Uterus (tissue), 2 donors: ENCODE measurements around the gene GPR162.

Source experiments
- CTCF ChIP-seq, 4 experiments: fragments of 200-600 bp in 2 of 4; fragments of 450-650 bp in 2 of 4; sonication (generic) in 2 of 4; IDR thresholded peaks; one replicate each; pipeline ENCODE4 v1.5.1; 2016 to 2019; ENCODE audit warnings: antibody characterized with exemption in 4 of 4, mild to moderate bottlenecking in 2 of 4, moderate library complexity in 1 of 4
- POLR2A ChIP-seq, 2 donors: fragments of 450-650 bp; IDR thresholded peaks; one replicate each; pipeline ENCODE4 v1.6.1; 2016; ENCODE audit warnings: antibody characterized with exemption in 2 of 2, mild to moderate bottlenecking in 1 of 2, moderate library complexity in 1 of 2

GRCh38 chr12:6773590-6774351 lies 47.9 kb upstream of the GPR162 start:
- TF ChIP-seq CTCF (IDR thresholded peaks at IDR 0.05) (no peak), POLR2A (IDR thresholded peaks at IDR 0.05) (no peak)
